GM12878 (cell line): ENCODE results near the gene RAB10.

Experiments used
- CHD2 ChIP-seq: IDR thresholded peaks from 2 replicates; pipeline ENCODE4 v1.6.1; 2011; ENCODE audit warnings: low read depth, low read length, improper control_type of control experiment, borderline replicate concordance
- CTCF ChIP-seq, 3 experiments: IDR thresholded peaks in 2 of 3; conservative IDR thresholded peaks in 1 of 3; 2 replicates each; pipeline ENCODE4 v1.5.1; 2011; ENCODE audit warnings: low read depth in 3 of 3, low read length in 3 of 3, mild to moderate bottlenecking in 3 of 3, control low read depth in 2 of 3, moderate library complexity in 2 of 3, inconsistent platforms in 1 of 3, mixed read lengths in 1 of 3; ENCODE audit not compliant: control insufficient read depth in 2 of 3, insufficient read depth in 1 of 3; ENCODE audit errors: extremely low read depth in 1 of 3
- FOXM1 ChIP-seq: IDR thresholded peaks from 2 replicates; pipeline ENCODE4 v1.6.1; 2012; ENCODE audit warnings: low read depth, mild to moderate bottlenecking, inconsistent platforms, low read length, moderate library complexity
- MXI1 ChIP-seq: fragments of 150-350 bp; IDR thresholded peaks from 2 replicates; pipeline ENCODE4 v1.6.1; 2011; ENCODE audit warnings: low read depth, mild to moderate bottlenecking, inconsistent platforms, low read length, improper control_type of control experiment
- MYC ChIP-seq: IDR thresholded peaks from 2 replicates; pipeline ENCODE4 v1.6.1; 2011; ENCODE audit warnings: mild to moderate bottlenecking, low read length, moderate library complexity, inconsistent platforms; ENCODE audit not compliant: insufficient read depth, insufficient replicate concordance, insufficient read length, severe bottlenecking
- RAD21 ChIP-seq: IDR thresholded peaks from 2 replicates; pipeline ENCODE4 v1.6.1; 2011; ENCODE audit warnings: mild to moderate bottlenecking, low read depth, low read length, moderate library complexity; ENCODE audit not compliant: insufficient read depth
- TCF12 ChIP-seq: IDR thresholded peaks from 2 replicates; pipeline ENCODE4 v1.6.1; 2011; ENCODE audit warnings: low read depth, mild to moderate bottlenecking, low read length
- TCF3 ChIP-seq: IDR thresholded peaks from 2 replicates; pipeline ENCODE4 v1.6.1; 2012; ENCODE audit warnings: low read depth, mild to moderate bottlenecking, low read length, borderline replicate concordance; ENCODE audit not compliant: insufficient read depth
- YBX1 ChIP-seq: fragments of 450-650 bp; IDR thresholded peaks from 2 replicates; pipeline ENCODE4 v1.6.1; 2016; ENCODE audit warnings: antibody characterized with exemption
- TF ChIP-seq, protein P1 (sequence below): fragments of 450-650 bp; IDR thresholded peaks from 2 replicates; pipeline ENCODE4 v1.6.1; 2017; ENCODE audit warnings: mild to moderate bottlenecking, moderate library complexity
- TF ChIP-seq, protein P2 (sequence below): IDR thresholded peaks from 2 replicates; pipeline ENCODE4 v1.6.1; 2012; ENCODE audit warnings: low read depth, low read length, improper control_type of control experiment

GRCh38 chr2:26185304-26185928 lies 151.5 kb downstream of the RAB10 start:
- no peak for TF ChIP-seq YBX1
- no peak for TF ChIP-seq MYC
- TF ChIP-seq, protein P1, sequence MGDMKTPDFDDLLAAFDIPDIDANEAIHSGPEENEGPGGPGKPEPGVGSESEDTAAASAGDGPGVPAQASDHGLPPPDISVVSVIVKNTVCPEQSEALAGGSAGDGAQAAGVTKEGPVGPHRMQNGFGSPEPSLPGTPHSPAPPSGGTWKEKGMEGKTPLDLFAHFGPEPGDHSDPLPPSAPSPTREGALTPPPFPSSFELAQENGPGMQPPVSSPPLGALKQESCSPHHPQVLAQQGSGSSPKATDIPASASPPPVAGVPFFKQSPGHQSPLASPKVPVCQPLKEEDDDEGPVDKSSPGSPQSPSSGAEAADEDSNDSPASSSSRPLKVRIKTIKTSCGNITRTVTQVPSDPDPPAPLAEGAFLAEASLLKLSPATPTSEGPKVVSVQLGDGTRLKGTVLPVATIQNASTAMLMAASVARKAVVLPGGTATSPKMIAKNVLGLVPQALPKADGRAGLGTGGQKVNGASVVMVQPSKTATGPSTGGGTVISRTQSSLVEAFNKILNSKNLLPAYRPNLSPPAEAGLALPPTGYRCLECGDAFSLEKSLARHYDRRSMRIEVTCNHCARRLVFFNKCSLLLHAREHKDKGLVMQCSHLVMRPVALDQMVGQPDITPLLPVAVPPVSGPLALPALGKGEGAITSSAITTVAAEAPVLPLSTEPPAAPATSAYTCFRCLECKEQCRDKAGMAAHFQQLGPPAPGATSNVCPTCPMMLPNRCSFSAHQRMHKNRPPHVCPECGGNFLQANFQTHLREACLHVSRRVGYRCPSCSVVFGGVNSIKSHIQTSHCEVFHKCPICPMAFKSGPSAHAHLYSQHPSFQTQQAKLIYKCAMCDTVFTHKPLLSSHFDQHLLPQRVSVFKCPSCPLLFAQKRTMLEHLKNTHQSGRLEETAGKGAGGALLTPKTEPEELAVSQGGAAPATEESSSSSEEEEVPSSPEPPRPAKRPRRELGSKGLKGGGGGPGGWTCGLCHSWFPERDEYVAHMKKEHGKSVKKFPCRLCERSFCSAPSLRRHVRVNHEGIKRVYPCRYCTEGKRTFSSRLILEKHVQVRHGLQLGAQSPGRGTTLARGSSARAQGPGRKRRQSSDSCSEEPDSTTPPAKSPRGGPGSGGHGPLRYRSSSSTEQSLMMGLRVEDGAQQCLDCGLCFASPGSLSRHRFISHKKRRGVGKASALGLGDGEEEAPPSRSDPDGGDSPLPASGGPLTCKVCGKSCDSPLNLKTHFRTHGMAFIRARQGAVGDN, result no peak
- TF ChIP-seq, protein P2, sequence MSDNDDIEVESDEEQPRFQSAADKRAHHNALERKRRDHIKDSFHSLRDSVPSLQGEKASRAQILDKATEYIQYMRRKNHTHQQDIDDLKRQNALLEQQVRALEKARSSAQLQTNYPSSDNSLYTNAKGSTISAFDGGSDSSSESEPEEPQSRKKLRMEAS, result no peak
- TF ChIP-seq TCF12, result no peak
- TF ChIP-seq CTCF (IDR thresholded peaks at IDR 0.05 in 2 of 3, conservative IDR thresholded peaks at IDR 0.05 in 1 of 3; ENCODE audit: control insufficient read depth in 2 of 3, extremely low read depth in 1 of 3, insufficient read depth in 1 of 3, low read depth in 3 of 3, low read length in 3 of 3), result no peak
- no peak for TF ChIP-seq MXI1
- no peak for TF ChIP-seq CHD2
- no peak for TF ChIP-seq RAD21
- no peak for TF ChIP-seq TCF3
- TF ChIP-seq FOXM1, result no peak
